Endothelial cell of umbilical vein (primary cell): ENCODE measurements around the gene FAM47B. TPM values are rescaled to one million over a fixed set of nuclear protein-coding genes. Genes with fewer than 3 reads are reported as not detected.

ENCODE experiments used
- BruUV-seq: library from RNA; stranded (reverse); fragments of 400-500 nt; replicated peaks from 2 replicates; lab custom pipeline; 2021; lab: Mats Ljungman, UMichigan
- CTCF ChIA-PET: fragments of 300-600, 350-600 bp; sonication (Branson Sonifier 250); formaldehyde crosslinking; loops from one replicate; lab custom pipeline; 2021; ENCODE audit warnings: antibody characterized with exemption, inconsistent platforms; lab: Charles Lee
- POLR2A ChIA-PET: fragments of 300-600, 350-600 bp; sonication (Branson Sonifier 250); formaldehyde crosslinking; loops from one replicate; lab custom pipeline; 2021; ENCODE audit warnings: antibody characterized with exemption, inconsistent platforms; lab: Charles Lee
- DNase-seq: peaks from one replicate; pipeline ENCODE4 v3.0.0-alpha.2; 2011; ENCODE audit warnings: low read depth, low spot score
- FAIRE-seq: peaks from 2 replicates; lab custom pipeline; 2011; peaks lifted over from hg19 to GRCh38; lab: Jason Lieb, UNC
- H2AFZ ChIP-seq: 2 replicates; pipeline ENCODE4 v1.6.0; 2012; ENCODE audit warnings: low read depth, low read length, control low read depth, inconsistent platforms
- H3K27ac ChIP-seq: 2 replicates; pipeline ENCODE4 v1.5.1; 2011; ENCODE audit warnings: low read depth, mild to moderate bottlenecking, control low read depth, low read length, moderate library complexity; ENCODE audit not compliant: insufficient read depth
- H3K27me3 ChIP-seq, 2 experiments: 2 replicates each; pipeline versions ENCODE4 v1.6.0 to v1.6.1; 2011; ENCODE audit warnings: low read length in 2 of 2, mixed read lengths in 1 of 2; ENCODE audit not compliant: control insufficient read depth in 2 of 2, insufficient read depth in 2 of 2
- H3K36me3 ChIP-seq, 2 experiments: 2 replicates in 1 of 2; 3 replicates in 1 of 2; pipeline ENCODE4 v1.5.1; 2011; ENCODE audit warnings: low read length in 2 of 2, mild to moderate bottlenecking in 1 of 2, moderate library complexity in 1 of 2; ENCODE audit not compliant: control insufficient read depth in 2 of 2, insufficient read depth in 2 of 2; ENCODE audit errors: extremely low read depth in 1 of 2
- H3K4me1 ChIP-seq: 3 replicates; pipeline ENCODE4 v1.5.1; 2011; ENCODE audit warnings: mild to moderate bottlenecking, low read length; ENCODE audit not compliant: control insufficient read depth, insufficient read depth; ENCODE audit errors: extremely low read depth
- H3K4me2 ChIP-seq: 2 replicates; pipeline ENCODE4 v1.6.1; 2011; ENCODE audit warnings: low read length, control low read depth, mixed read lengths; ENCODE audit not compliant: insufficient read depth
- H3K4me3 ChIP-seq, 3 experiments: fragments of 200-600 bp in 1 of 3; sonication (generic), shearing (Covaris generic) in 1 of 3; replicated peaks in 1 of 3; 2 replicates each; pipeline ENCODE4 v1.5.1; 2011 to 2016; ENCODE audit warnings: control low read depth in 3 of 3, low read length in 3 of 3, mild to moderate bottlenecking in 2 of 3, inconsistent platforms in 1 of 3, low read depth in 1 of 3, moderate library complexity in 1 of 3; ENCODE audit not compliant: insufficient read depth in 1 of 3
- H3K79me2 ChIP-seq: 2 replicates; pipeline ENCODE4 v1.6.0; 2012; ENCODE audit warnings: low read length, inconsistent platforms; ENCODE audit not compliant: control insufficient read depth, insufficient read depth
- H3K9ac ChIP-seq: replicated peaks from 2 replicates; pipeline ENCODE3; 2011; ENCODE audit warnings: low read length, control low read depth; ENCODE audit not compliant: insufficient read depth; ENCODE audit errors: extremely low read depth
- H3K9me1 ChIP-seq: replicated peaks from 3 replicates; pipeline ENCODE4 v1.6.0; 2011; ENCODE audit warnings: mild to moderate bottlenecking, low read length; ENCODE audit not compliant: control insufficient read depth, insufficient read depth; ENCODE audit errors: extremely low read depth
- H3K9me3 ChIP-seq: replicated peaks from 2 replicates; pipeline ENCODE4 v1.5.1; 2012; ENCODE audit warnings: low read length, inconsistent platforms; ENCODE audit not compliant: control insufficient read depth, insufficient read depth
- H4K20me1 ChIP-seq: replicated peaks from 2 replicates; pipeline ENCODE3; 2011; ENCODE audit warnings: mild to moderate bottlenecking, low read length; ENCODE audit not compliant: control insufficient read depth, insufficient read depth; ENCODE audit errors: extremely low read depth
- CTCF ChIP-seq, 2 donors: IDR thresholded peaks; 1 replicate in 1 of 2; 2 replicates in 1 of 2; pipeline ENCODE4 v1.5.1; 2011; ENCODE audit warnings: low read length in 2 of 2, mild to moderate bottlenecking in 2 of 2, moderate library complexity in 2 of 2, control low read depth in 1 of 2, inconsistent platforms in 1 of 2, low read depth in 1 of 2; ENCODE audit not compliant: insufficient read depth in 1 of 2; ENCODE audit errors: extremely low read depth in 1 of 2
- EZH2 ChIP-seq: IDR thresholded peaks from 2 replicates; pipeline ENCODE4 v1.6.1; 2012; ENCODE audit warnings: borderline replicate concordance, low read depth, mild to moderate bottlenecking, moderate library complexity, low read length, inconsistent platforms; ENCODE audit not compliant: severe bottlenecking
- FOS ChIP-seq: IDR thresholded peaks from 2 replicates; pipeline ENCODE4 v1.6.1; 2011; ENCODE audit warnings: mild to moderate bottlenecking, low read length, moderate library complexity, borderline replicate concordance; ENCODE audit not compliant: insufficient read depth
- GATA2 ChIP-seq: IDR thresholded peaks from 2 replicates; pipeline ENCODE4 v1.7.0; 2011; ENCODE audit warnings: low read depth, mild to moderate bottlenecking, moderate library complexity, mixed read lengths, low read length; ENCODE audit not compliant: insufficient read length, insufficient read depth
- JUN ChIP-seq: IDR thresholded peaks from 2 replicates; pipeline ENCODE4 v1.6.1; 2011; ENCODE audit warnings: borderline replicate concordance, low read depth; ENCODE audit not compliant: insufficient read length, insufficient read depth
- MAX ChIP-seq: IDR thresholded peaks from 2 replicates; pipeline ENCODE4 v1.6.1; 2011; ENCODE audit not compliant: insufficient read depth, insufficient read length
- MYC ChIP-seq: IDR thresholded peaks from one replicate; pipeline ENCODE4 v1.6.1; 2011; ENCODE audit warnings: mild to moderate bottlenecking, low read depth, low read length
- POLR2A ChIP-seq: IDR thresholded peaks from 2 replicates; pipeline ENCODE4 v1.6.1; 2012; ENCODE audit warnings: low read depth, mild to moderate bottlenecking, control low read depth, low read length
- POLR2AphosphoS5 ChIP-seq: IDR thresholded peaks from 2 replicates; pipeline ENCODE4 v1.6.1; 2012; ENCODE audit warnings: low read depth, mild to moderate bottlenecking, control low read depth, low read length, moderate library complexity; ENCODE audit not compliant: insufficient read depth
- dilution Hi-C: fragments of 300-500 bp; cut with MboI; formaldehyde crosslinking; loops from one replicate; pipeline ENCODE4 v1.15.0; 2019; ENCODE audit warnings: low sequenced_read_pairs; ENCODE audit not compliant: extremely low pct_ligation_motif_present
- intact Hi-C: fragments of 100-400 bp; cut with micrococcal nuclease; formaldehyde crosslinking; loops from one replicate; pipeline ENCODE4 v1.10.0; 2022
- polyA plus RNA-seq, 4 experiments: library from polyadenylated mRNA; depleted of rRNA in 3 of 4; stranded (reverse) in 3 of 4; unstranded in 1 of 4; fragments of >200 nt; gene quantifications; 2 replicates each; pipeline versions ENCODE4 v1.2.1 to v1.2.3, GENCODE V29; 2011 to 2012; ENCODE audit warnings: missing spikeins in 1 of 4
- total RNA-seq: library from RNA; stranded (reverse); gene quantifications from 2 replicates; pipeline ENCODE4 v1.2.3, GENCODE V29; 2021

The FAM47B gene
- total and polyA plus RNA-seq, 2 donors (not counting 3 experiments of a cell fraction or from before 2014, with no cell fraction given): not detected

GRCh38 chrX:34918091-34918736, 24.4 kb upstream of the FAM47B start:
- intact Hi-C loops: loop anchor here (10.0 kb wide), 3 partner anchors 283 to 553 kb away; no protein-coding TSS in a partner anchor
- Histone ChIP-seq H3K4me3 (no peak overlapping the region), H3K27me3 (no peaks in the 10 kb centered on the region)

More at GRCh38 chrX:34918091-34918736, 24.4 kb upstream of the FAM47B start:
- TF ChIP-seq CTCF (IDR thresholded peaks at IDR 0.05; ENCODE audit: extremely low read depth in 1 of 2, insufficient read depth in 1 of 2, low read depth in 1 of 2, low read length in 2 of 2) (no peak), POLR2AphosphoS5 (no peak), GATA2 (no peak), MYC (no peak), EZH2 (no peak), JUN (no peak), FOS (no peak), MAX (no peak), POLR2A (no peak)
- Histone ChIP-seq H3K27ac (no peak overlapping the region), H3K9ac (no peak overlapping the region), H3K9me3 (no peaks in the 10 kb centered on the region), H3K36me3 (no peaks in the 10 kb centered on the region), H3K9me1 (no peaks in the 10 kb centered on the region), H3K4me1 (no peaks in the 10 kb centered on the region), H4K20me1 (no peaks in the 10 kb centered on the region), H3K79me2 (no peaks in the 10 kb centered on the region), H2AFZ (no peak overlapping the region), H3K4me2 (no peak overlapping the region)
- ChIA-PET CTCF (interaction anchor here (0.9 to 3.0 kb wide), 12 partner anchors 10 to 1949 kb away, joined by 3 to 25 read pairs (median 6); no protein-coding TSS in a partner anchor), POLR2A (no interaction called here)
- dilution Hi-C loops: no loop called here
- DNase-seq (no peak), FAIRE-seq (no peak)
- BruUV-seq: no TSS peak
